ENCODE results near the gene USP10. TPM values are rescaled to one million over a fixed set of nuclear protein-coding genes. Genes with fewer than 3 reads are reported as not detected.

Gene USP10
- 58.4 and 113 TPM in 2 replicates for total RNA-seq

GRCh38 chr16:84699712-84700445, at the start of gene USP10:
Gene USP10 (plus strand): TSS chr16:84700000. CDS start chr16:84700091, 91 bp downstream.

GRCh38 chr16:84819644-84820304, 120.0 kb downstream of the USP10 start, which contains the start of gene CRISPLD2:
Gene CRISPLD2 (plus strand): TSS chr16:84819985. CDS start chr16:84838496, 18,511 bp downstream.

Other genes starting within 250 kb of the USP10 start
- 40.0 and 49.7 TPM in 2 replicates for gene MEAK7, start 195.3 kb upstream of the USP10 start, total RNA-seq
- 140 and 373 TPM in 2 replicates for gene COTL1, start 81.9 kb upstream of the USP10 start, total RNA-seq
- 41.4 and 65.9 TPM in 2 replicates for gene KLHL36, start 51.5 kb upstream of the USP10 start, total RNA-seq
- gene CRISPLD2, start 120.0 kb downstream of the USP10 start, total RNA-seq = 26.9 and 127 TPM in 2 replicates

All from placental pericyte (primary cell).